CD8-positive, alpha-beta memory T cell (primary cell): ENCODE measurements around the gene MRPL24. TPM values are rescaled to one million over a fixed set of nuclear protein-coding genes. Genes with fewer than 3 reads are reported as not detected.

Experiments used
- CTCF ChIA-PET: fragments of 350-600 bp; sonication (Branson Sonifier 250); formaldehyde crosslinking; loops from one replicate; lab custom pipeline; 2021; ENCODE audit warnings: antibody characterized with exemption; lab: Charles Lee
- POLR2A ChIA-PET: fragments of 350-600 bp; sonication (Branson Sonifier 250); formaldehyde crosslinking; loops from one replicate; lab custom pipeline; 2021; ENCODE audit warnings: antibody characterized with exemption; lab: Charles Lee
- DNase-seq, 5 donors: peaks; one replicate each; pipeline versions ENCODE4 v3.0.0 to v3.0.0-alpha.2; 2020 to 2022; ENCODE audit warnings: mixed read lengths in 1 of 5
- H3K27ac ChIP-seq: one replicate; pipeline ENCODE4 v1.7.0; 2013; ENCODE audit warnings: low read depth, mild to moderate bottlenecking, low read length, moderate library complexity
- H3K27me3 ChIP-seq: 2 replicates; pipeline ENCODE4 v1.7.0; 2013; ENCODE audit warnings: low read length, mild to moderate bottlenecking; ENCODE audit not compliant: insufficient read depth, poor library complexity, severe bottlenecking
- H3K36me3 ChIP-seq: 2 replicates; pipeline ENCODE4 v1.7.0; 2013; ENCODE audit warnings: mild to moderate bottlenecking, low read length, moderate library complexity; ENCODE audit not compliant: insufficient read depth
- H3K4me1 ChIP-seq: 2 replicates; pipeline ENCODE4 v1.7.0; 2013; ENCODE audit warnings: mild to moderate bottlenecking, low read length, moderate library complexity; ENCODE audit not compliant: insufficient read depth
- H3K4me3 ChIP-seq: 2 replicates; pipeline ENCODE4 v1.7.0; 2013; ENCODE audit warnings: mild to moderate bottlenecking, low read length
- H3K9me3 ChIP-seq: 2 replicates; pipeline ENCODE4 v1.7.0; 2013; ENCODE audit warnings: mild to moderate bottlenecking, low read length
- H3K27ac Mint-ChIP-seq, 8 donors: one replicate each; pipeline ENCODE4 v1.8.0; 2020 to 2021; ENCODE audit warnings: mixed read lengths in 8 of 8, mild to moderate bottlenecking in 6 of 8, inconsistent platforms in 3 of 8, moderate library complexity in 3 of 8
- H3K27me3 Mint-ChIP-seq, 2 donors: one replicate each; pipeline ENCODE4 v1.8.0; 2020 to 2021; ENCODE audit warnings: mixed read lengths in 2 of 2, mild to moderate bottlenecking in 1 of 2, moderate library complexity in 1 of 2
- H3K36me3 Mint-ChIP-seq, 3 donors: one replicate each; pipeline ENCODE4 v1.8.0; 2020 to 2021; ENCODE audit warnings: mixed read lengths in 3 of 3, inconsistent platforms in 1 of 3, mild to moderate bottlenecking in 1 of 3
- H3K4me1 Mint-ChIP-seq, 3 donors: one replicate each; pipeline ENCODE4 v1.8.0; 2020 to 2021; ENCODE audit warnings: mixed read lengths in 3 of 3, inconsistent platforms in 1 of 3, mild to moderate bottlenecking in 1 of 3
- H3K4me3 Mint-ChIP-seq, 7 donors: one replicate each; pipeline ENCODE4 v1.8.0; 2020 to 2021; ENCODE audit warnings: mixed read lengths in 7 of 7, mild to moderate bottlenecking in 6 of 7, moderate library complexity in 4 of 7, inconsistent platforms in 2 of 7
- H3K9me3 Mint-ChIP-seq, 5 donors: one replicate each; pipeline ENCODE4 v1.8.0; 2020 to 2022; ENCODE audit warnings: mixed read lengths in 5 of 5, mild to moderate bottlenecking in 3 of 5, moderate library complexity in 2 of 5, inconsistent platforms in 1 of 5
- polyA plus RNA-seq: library from polyadenylated mRNA; unstranded; fragments of 300-500 nt; fragmentation: Illumina TruSeq; gene quantifications from one replicate; pipeline ENCODE4 v1.2.3, GENCODE V29; 2021
- total RNA-seq, 2 experiments: library from RNA; stranded (reverse); gene quantifications; one replicate each; pipeline ENCODE4 v1.2.3, GENCODE V29; 2021

Gene MRPL24
- total and polyA plus RNA-seq, 3 experiments from 2014 or later = 92.2 to 131 (median 122) TPM

- no peak overlapping the region for H3K4me3 ChIP-seq
- no peaks in the 10 kb centered on the region for H3K9me3 ChIP-seq
- ChIA-PET CTCF (interaction anchor here (1.8 to 9.1 kb wide), 3 partner anchors 12 to 24 kb away, joined by 6 to 120 read pairs (median 86); partner anchors contain the start of genes ISG20L2 and METTL25B), POLR2A (interaction anchor here (0.6 kb wide), 1 partner anchor 117 kb away, joined by 3 read pairs; no protein-coding TSS in a partner anchor)
- H3K9me3 Mint-ChIP-seq = no peaks in the 10 kb centered on the region
- H3K27me3 Mint-ChIP-seq = peaks cover 8 to 29% of the 10 kb centered on the region in 2 donors
- H3K4me1 ChIP-seq = peaks cover 30% of the 10 kb centered on the region
- no peak overlapping the region for H3K27ac ChIP-seq
- no peak for DNase-seq
- H3K36me3 ChIP-seq = no peaks in the 10 kb centered on the region
- H3K4me3 Mint-ChIP-seq = peak overlapping the region in 6 of 7 donors; percentile 23 to 90 (median 48)
- H3K27ac Mint-ChIP-seq = no peak overlapping the region
- H3K27me3 ChIP-seq = peaks cover 9% of the 10 kb centered on the region
- H3K36me3 Mint-ChIP-seq = peaks cover 0 to 5% (median 0%) of the 10 kb centered on the region in 3 donors
- H3K4me1 Mint-ChIP-seq = peaks cover 22 to 38% (median 26%) of the 10 kb centered on the region in 3 donors
These were observed 37.1 kb downstream of the MRPL24 start for GRCh38 chr1:156703741-156704140.

GRCh38 chr1:156703336-156703735 lies 37.6 kb downstream of the MRPL24 start:
- POLR2A ChIA-PET = interaction anchor here (0.6 kb wide), 1 partner anchor 117 kb away, joined by 3 read pairs; no protein-coding TSS in a partner anchor
- no peak overlapping the region for H3K27ac Mint-ChIP-seq
- Histone ChIP-seq H3K9me3 (no peaks in the 10 kb centered on the region), H3K36me3 (no peaks in the 10 kb centered on the region), H3K4me3 (no peak overlapping the region), H3K27me3 (peaks cover 9% of the 10 kb centered on the region), H3K4me1 (peaks cover 30% of the 10 kb centered on the region), H3K27ac (no peak overlapping the region)
- H3K27me3 Mint-ChIP-seq = peaks cover 8 to 31% of the 10 kb centered on the region in 2 donors
- no peak for DNase-seq
- CTCF ChIA-PET = interaction anchor here (1.8 to 9.1 kb wide), 3 partner anchors 12 to 24 kb away, joined by 6 to 120 read pairs (median 86); partner anchors contain the start of genes ISG20L2 and METTL25B
- peaks cover 22 to 38% (median 24%) of the 10 kb centered on the region in 3 donors for H3K4me1 Mint-ChIP-seq
- H3K4me3 Mint-ChIP-seq = peak overlapping the region in 1 of 7 donors; percentile 36
- no peaks in the 10 kb centered on the region for H3K9me3 Mint-ChIP-seq
- H3K36me3 Mint-ChIP-seq = peaks cover 0 to 5% (median 0%) of the 10 kb centered on the region in 3 donors

- peaks cover 19 to 50% of the 10 kb centered on the region in 2 donors for H3K27me3 Mint-ChIP-seq
These were observed 40.0 kb downstream of the MRPL24 start for GRCh38 chr1:156700736-156701531.

GRCh38 chr1:156698995-156699394 lies 41.9 kb downstream of the MRPL24 start:
- ChIA-PET POLR2A (interaction anchor here (0.7 kb wide), 1 partner anchor 34 kb away, joined by 4 read pairs; no protein-coding TSS in a partner anchor), CTCF (interaction anchor here (1.1 to 4.4 kb wide), 3 partner anchors 9 to 27 kb away, joined by 3 to 16 read pairs (median 8); no protein-coding TSS in a partner anchor)
- no peaks in the 10 kb centered on the region for H3K4me1 ChIP-seq
- no peak overlapping the region for H3K4me3 ChIP-seq
- Mint-ChIP-seq H3K27ac (no peak overlapping the region), H3K9me3 (peaks cover 0 to 2% (median 0%) of the 10 kb centered on the region in 5 donors), H3K4me1 (peaks cover 0 to 2% (median under 1%) of the 10 kb centered on the region in 3 donors), H3K4me3 (no peak overlapping the region), H3K36me3 (peaks cover 0 to 15% (median 0%) of the 10 kb centered on the region in 3 donors), H3K27me3 (peaks cover 23 to 52% of the 10 kb centered on the region in 2 donors)
- H3K27me3 ChIP-seq = peaks cover 1% of the 10 kb centered on the region
- DNase-seq = no peak
- no peaks in the 10 kb centered on the region for H3K36me3 ChIP-seq
- H3K27ac ChIP-seq = no peak overlapping the region
- H3K9me3 ChIP-seq = no peaks in the 10 kb centered on the region

More at GRCh38 chr1:156700736-156701531, 40.0 kb downstream of the MRPL24 start:
- Histone ChIP-seq H3K4me3 (no peak overlapping the region), H3K27ac (no peak overlapping the region), H3K4me1 (peaks cover 17% of the 10 kb centered on the region), H3K27me3 (peaks cover 9% of the 10 kb centered on the region), H3K36me3 (no peaks in the 10 kb centered on the region), H3K9me3 (no peaks in the 10 kb centered on the region)
- H3K9me3 Mint-ChIP-seq = peaks cover 0 to 2% (median 0%) of the 10 kb centered on the region in 5 donors
- H3K27ac Mint-ChIP-seq = no peak overlapping the region
- ChIA-PET POLR2A (interaction anchor here (0.6 kb wide), 1 partner anchor 16 kb away, joined by 10 read pairs; no protein-coding TSS in a partner anchor), CTCF (interaction anchor here (9.1 kb wide), 2 partner anchors 11 to 26 kb away, joined by 86 to 120 read pairs; partner anchors contain the start of genes ISG20L2 and METTL25B)
- no peak overlapping the region for H3K4me3 Mint-ChIP-seq
- H3K4me1 Mint-ChIP-seq = peaks cover 10 to 21% (median 15%) of the 10 kb centered on the region in 3 donors
- H3K36me3 Mint-ChIP-seq = peaks cover 0 to 15% (median 0%) of the 10 kb centered on the region in 3 donors
- DNase-seq = peak in 1 of 5 donors; percentile 48

- Mint-ChIP-seq H3K27ac (peak overlapping the region in 1 of 8 donors; percentile 38), H3K4me3 (no peak overlapping the region), H3K9me3 (peaks cover 0 to 2% (median 0%) of the 10 kb centered on the region in 5 donors), H3K4me1 (peaks cover 4 to 12% (median 9%) of the 10 kb centered on the region in 3 donors), H3K27me3 (peaks cover 32 to 63% of the 10 kb centered on the region in 2 donors), H3K36me3 (peaks cover 0 to 15% (median 0%) of the 10 kb centered on the region in 3 donors)
- Histone ChIP-seq H3K27ac (no peak overlapping the region), H3K36me3 (no peaks in the 10 kb centered on the region), H3K4me3 (no peak overlapping the region), H3K9me3 (no peaks in the 10 kb centered on the region), H3K27me3 (peaks cover 9% of the 10 kb centered on the region), H3K4me1 (no peaks in the 10 kb centered on the region)
- no peak for DNase-seq
- ChIA-PET CTCF (interaction anchor here (1.3 to 4.4 kb wide), 2 partner anchors 10 to 29 kb away, joined by 5 to 16 read pairs; no protein-coding TSS in a partner anchor), POLR2A (no interaction called here)
These were observed 43.4 kb downstream of the MRPL24 start for GRCh38 chr1:156697481-156697880.

GRCh38 chr1:156696755-156697154 lies 44.1 kb downstream of the MRPL24 start:
- H3K4me3 ChIP-seq = no peak overlapping the region
- Mint-ChIP-seq H3K27me3 (peaks cover 39 to 70% of the 10 kb centered on the region in 2 donors), H3K27ac (no peak overlapping the region), H3K9me3 (peaks cover 0 to 2% (median 0%) of the 10 kb centered on the region in 5 donors), H3K4me1 (peaks cover 4 to 19% (median 9%) of the 10 kb centered on the region in 3 donors), H3K4me3 (no peak overlapping the region), H3K36me3 (peaks cover 0 to 15% (median 0%) of the 10 kb centered on the region in 3 donors)
- peaks cover 16% of the 10 kb centered on the region for H3K27me3 ChIP-seq
- no peaks in the 10 kb centered on the region for H3K4me1 ChIP-seq
- no peak for DNase-seq
- ChIA-PET CTCF (interaction anchor here (1.3 to 4.4 kb wide), 2 partner anchors 11 to 29 kb away, joined by 5 to 16 read pairs; no protein-coding TSS in a partner anchor), POLR2A (no interaction called here)
- H3K27ac ChIP-seq = no peak overlapping the region
- H3K9me3 ChIP-seq = no peaks in the 10 kb centered on the region
- no peaks in the 10 kb centered on the region for H3K36me3 ChIP-seq

- H3K36me3 ChIP-seq = no peaks in the 10 kb centered on the region
These were observed 46.3 kb downstream of the MRPL24 start for GRCh38 chr1:156694690-156694962.

More at GRCh38 chr1:156694690-156694962, 46.3 kb downstream of the MRPL24 start:
- Mint-ChIP-seq H3K4me1 (peaks cover 4 to 22% (median 10%) of the 10 kb centered on the region in 3 donors), H3K36me3 (peaks cover 0 to 11% (median 0%) of the 10 kb centered on the region in 3 donors), H3K27ac (no peak overlapping the region), H3K4me3 (no peak overlapping the region), H3K27me3 (peaks cover 45 to 74% of the 10 kb centered on the region in 2 donors), H3K9me3 (peaks cover 0 to 2% (median 0%) of the 10 kb centered on the region in 5 donors)
- peaks cover 25% of the 10 kb centered on the region for H3K27me3 ChIP-seq
- ChIA-PET CTCF (interaction anchor here (1.6 to 1.8 kb wide), 2 partner anchors 11 to 31 kb away, joined by 7 to 9 read pairs; partner anchors contain the start of gene CRABP2), POLR2A (no interaction called here)
- H3K27ac ChIP-seq = peak overlapping the region; percentile 74
- H3K4me3 ChIP-seq = no peak overlapping the region
- no peaks in the 10 kb centered on the region for H3K9me3 ChIP-seq
- peaks cover 2% of the 10 kb centered on the region for H3K4me1 ChIP-seq
- no peak for DNase-seq
